ENCODE measurements around the gene FARS2. TPM values are rescaled to one million over a fixed set of nuclear protein-coding genes. Genes with fewer than 3 reads are reported as not detected.

Gene FARS2
- polyA plus RNA-seq, 1 experiment: 17.9 TPM

GRCh38 chr6:5384276-5384675 is 123.0 kb downstream of the FARS2 start:
- H3K36me3 ChIP-seq (ENCODE audit: control insufficient read depth, insufficient read depth, low read length): no peaks in the 10 kb centered on the region
- TF ChIP-seq CTCF (IDR thresholded peaks at IDR 0.05; ENCODE audit: insufficient read depth, low read depth, low read length): no peak
- H3K4me3 ChIP-seq (ENCODE audit: low read depth, low read length): no peak overlapping the region
- DNase-seq (ENCODE audit: low read depth): no peak
- CTCF ChIA-PET: interaction anchor here (1.8 kb wide), 1 partner anchor 240 kb away, joined by 9 read pairs; no protein-coding TSS in a partner anchor
- H3K27me3 ChIP-seq (ENCODE audit: control insufficient read depth, insufficient read depth, low read length): no peaks in the 10 kb centered on the region
- POLR2A ChIA-PET: no interaction called here

- Histone ChIP-seq H3K36me3 (ENCODE audit: control insufficient read depth, insufficient read depth, low read length) (no peaks in the 10 kb centered on the region), H3K27me3 (ENCODE audit: control insufficient read depth, insufficient read depth, low read length) (no peaks in the 10 kb centered on the region), H3K4me3 (ENCODE audit: low read depth, low read length) (no peak overlapping the region)
- CTCF ChIA-PET: interaction anchor here (3.3 kb wide), 1 partner anchor 9 kb away, joined by 16 read pairs; no protein-coding TSS in a partner anchor
- POLR2A ChIA-PET: no interaction called here
- DNase-seq (ENCODE audit: low read depth): no peak
- no peak for TF ChIP-seq CTCF (IDR thresholded peaks at IDR 0.05; ENCODE audit: insufficient read depth, low read depth, low read length)
These were observed 127.0 kb downstream of the FARS2 start for GRCh38 chr6:5388326-5388725.

- no peak for DNase-seq (ENCODE audit: low read depth)
- no peak for TF ChIP-seq CTCF (IDR thresholded peaks at IDR 0.05; ENCODE audit: insufficient read depth, low read depth, low read length)
- ChIA-PET CTCF (interaction anchor here (1.0 to 3.3 kb wide), 2 partner anchors 10 to 245 kb away, joined by 5 to 16 read pairs; no protein-coding TSS in a partner anchor), POLR2A (interaction anchor here (0.6 kb wide), 1 partner anchor 624 kb away, joined by 3 read pairs; no protein-coding TSS in a partner anchor)
- Histone ChIP-seq H3K27me3 (ENCODE audit: control insufficient read depth, insufficient read depth, low read length) (no peaks in the 10 kb centered on the region), H3K4me3 (ENCODE audit: low read depth, low read length) (no peak overlapping the region), H3K36me3 (ENCODE audit: control insufficient read depth, insufficient read depth, low read length) (no peaks in the 10 kb centered on the region)
These were observed 127.9 kb downstream of the FARS2 start for GRCh38 chr6:5389086-5389745.

GRCh38 chr6:5390177-5390576 is 128.9 kb downstream of the FARS2 start:
- ChIA-PET POLR2A (no interaction called here), CTCF (interaction anchor here (0.6 to 3.3 kb wide), 3 partner anchors 11 to 387 kb away, joined by 4 to 16 read pairs (median 5); no protein-coding TSS in a partner anchor)
- DNase-seq (ENCODE audit: low read depth): no peak
- Histone ChIP-seq H3K4me3 (ENCODE audit: low read depth, low read length) (no peak overlapping the region), H3K36me3 (ENCODE audit: control insufficient read depth, insufficient read depth, low read length) (no peaks in the 10 kb centered on the region), H3K27me3 (ENCODE audit: control insufficient read depth, insufficient read depth, low read length) (no peaks in the 10 kb centered on the region)
- no peak for TF ChIP-seq CTCF (IDR thresholded peaks at IDR 0.05; ENCODE audit: insufficient read depth, low read depth, low read length)

DNA sequence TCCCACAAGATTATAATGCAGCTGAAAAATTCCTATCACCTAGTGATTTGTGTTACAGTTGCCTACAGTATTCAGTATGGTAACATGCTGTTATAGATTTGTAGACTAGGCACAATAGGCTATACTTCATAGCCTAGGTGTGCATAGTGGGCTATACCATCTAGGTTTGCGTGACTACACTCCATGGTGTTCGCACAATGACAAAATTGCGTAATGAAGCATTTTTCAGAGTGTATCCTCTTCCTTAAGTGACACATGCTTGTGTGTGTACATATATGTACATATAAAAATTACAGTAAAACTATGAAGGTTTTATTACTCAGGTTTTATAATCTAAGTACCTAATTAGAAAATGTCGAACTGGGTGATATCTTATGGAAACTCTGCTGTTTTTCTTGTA is 133.0 kb downstream of the FARS2 start:
- Histone ChIP-seq H3K36me3 (ENCODE audit: control insufficient read depth, insufficient read depth, low read length) (no peaks in the 10 kb centered on the region), H3K4me3 (ENCODE audit: low read depth, low read length) (no peak overlapping the region), H3K27me3 (ENCODE audit: control insufficient read depth, insufficient read depth, low read length) (no peaks in the 10 kb centered on the region)
- POLR2A ChIA-PET: no interaction called here
- DNase-seq (ENCODE audit: low read depth): no peak
- CTCF ChIA-PET: interaction anchor here (1.2 to 1.4 kb wide), 2 partner anchors 15 to 179 kb away, joined by 3 to 5 read pairs; no protein-coding TSS in a partner anchor
- TF ChIP-seq CTCF (IDR thresholded peaks at IDR 0.05; ENCODE audit: insufficient read depth, low read depth, low read length): no peak
